ENCODE measurements around the gene SYNJ2.

DNA sequence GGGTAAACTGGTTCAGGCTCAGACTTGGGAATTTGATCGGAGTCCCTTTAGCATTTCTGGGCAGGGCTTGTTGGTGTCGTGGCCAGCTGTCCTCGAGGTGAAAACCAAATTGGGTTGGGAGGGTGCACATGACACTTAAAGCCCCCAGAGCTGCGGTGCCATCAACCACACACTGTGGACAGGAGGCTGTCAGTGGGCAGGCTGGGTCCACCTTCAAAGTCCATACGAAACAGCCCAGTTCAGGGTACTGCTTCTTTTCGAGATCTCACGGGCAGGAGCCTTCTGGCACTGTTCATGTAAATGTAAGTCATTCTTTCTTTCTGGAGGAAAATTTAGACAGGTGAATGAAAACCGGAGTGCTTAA is 7.0 kb downstream of the SYNJ2 start:
- TF ChIP-seq, protein P1, sequence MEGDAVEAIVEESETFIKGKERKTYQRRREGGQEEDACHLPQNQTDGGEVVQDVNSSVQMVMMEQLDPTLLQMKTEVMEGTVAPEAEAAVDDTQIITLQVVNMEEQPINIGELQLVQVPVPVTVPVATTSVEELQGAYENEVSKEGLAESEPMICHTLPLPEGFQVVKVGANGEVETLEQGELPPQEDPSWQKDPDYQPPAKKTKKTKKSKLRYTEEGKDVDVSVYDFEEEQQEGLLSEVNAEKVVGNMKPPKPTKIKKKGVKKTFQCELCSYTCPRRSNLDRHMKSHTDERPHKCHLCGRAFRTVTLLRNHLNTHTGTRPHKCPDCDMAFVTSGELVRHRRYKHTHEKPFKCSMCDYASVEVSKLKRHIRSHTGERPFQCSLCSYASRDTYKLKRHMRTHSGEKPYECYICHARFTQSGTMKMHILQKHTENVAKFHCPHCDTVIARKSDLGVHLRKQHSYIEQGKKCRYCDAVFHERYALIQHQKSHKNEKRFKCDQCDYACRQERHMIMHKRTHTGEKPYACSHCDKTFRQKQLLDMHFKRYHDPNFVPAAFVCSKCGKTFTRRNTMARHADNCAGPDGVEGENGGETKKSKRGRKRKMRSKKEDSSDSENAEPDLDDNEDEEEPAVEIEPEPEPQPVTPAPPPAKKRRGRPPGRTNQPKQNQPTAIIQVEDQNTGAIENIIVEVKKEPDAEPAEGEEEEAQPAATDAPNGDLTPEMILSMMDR (IDR thresholded peaks at IDR 0.05; ENCODE audit: low read depth, low read length): no peak
- TF ChIP-seq POLR2A (IDR thresholded peaks at IDR 0.05; ENCODE audit: extremely low read depth, insufficient read length) (no peak), MYC (IDR thresholded peaks at IDR 0.05; ENCODE audit: low read depth, low read length) (no peak)

All from NB4 (cell line).